ENCODE results near the gene C7orf25. TPM values are rescaled to one million over a fixed set of nuclear protein-coding genes. Genes with fewer than 3 reads are reported as not detected.

Gene C7orf25
- polyA plus RNA-seq, 2 of the 4 experiments (the other 2 are of a cell fraction) = 3.0 to 3.7 TPM

DNA sequence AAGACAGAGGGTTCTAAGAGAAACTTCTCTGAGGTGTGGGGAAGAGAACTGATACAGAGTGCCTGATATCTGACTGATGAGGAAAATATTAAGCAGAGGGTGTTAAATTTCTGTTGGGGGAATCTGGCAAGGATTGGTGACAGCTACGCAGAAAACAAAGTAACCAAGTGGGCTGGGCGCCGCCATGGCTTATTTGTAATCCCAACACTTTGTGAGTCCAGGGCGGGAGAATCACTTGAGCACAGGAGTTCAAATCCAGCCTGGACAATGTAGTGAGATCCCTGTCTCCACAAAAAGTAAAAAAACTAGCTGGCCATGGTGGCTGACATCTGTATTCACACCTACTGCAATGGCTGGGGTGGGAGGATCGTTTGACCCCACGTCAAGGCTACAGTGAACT is 2.1 kb upstream of the C7orf25 start:
- CTCF ChIA-PET = interaction anchor here (1.0 to 1.1 kb wide), 2 partner anchors 19 to 27 kb away, joined by 3 to 4 read pairs; no protein-coding TSS in a partner anchor
- 76% methylated on average over 6 of the region's 6 CpGs for WGBS (ENCODE audit: missing lambda C conversion rate)
- H3K4me1 ChIP-seq = peaks cover 11% of the 10 kb centered on the region
- no peak for FAIRE-seq
- H3K9me3 ChIP-seq = no peaks in the 10 kb centered on the region
- POLR2A ChIA-PET = interaction anchor here (0.7 to 4.5 kb wide), 2 partner anchors 19 to 669 kb away, joined by 4 to 23 read pairs; partner anchors contain the start of genes MRPL32, PSMA2 and STK17A
- TF ChIP-seq SREBF2 (IDR thresholded peaks at IDR 0.05) (no peak), ESRRA (IDR thresholded peaks at IDR 0.05; ENCODE audit: borderline replicate concordance, low read length) (no peak), NPAS2 (CRISPR knock-in tag; IDR thresholded peaks at IDR 0.05; ENCODE audit: borderline replicate concordance) (no peak), MYC (IDR thresholded peaks at IDR 0.05; ENCODE audit: borderline replicate concordance, low read length) (no peak), POLR2A (IDR thresholded peaks at IDR 0.05; ENCODE audit: low read length) (no peak), KDM1A (IDR thresholded peaks at IDR 0.05; ENCODE audit: low read depth) (no peak), EP300 (IDR thresholded peaks at IDR 0.05) (no peak), CBX8 (IDR thresholded peaks at IDR 0.05) (no peak), EHF (CRISPR knock-in tag; IDR thresholded peaks at IDR 0.05) (no peak), EHMT2 (IDR thresholded peaks at IDR 0.05; ENCODE audit: low read depth) (no peak), RNF2 (IDR thresholded peaks at IDR 0.05; ENCODE audit: borderline replicate concordance, low read depth) (no peak), HOXA7 (CRISPR knock-in tag; IDR thresholded peaks at IDR 0.05) (no peak)
- TF ChIP-seq, protein P1, sequence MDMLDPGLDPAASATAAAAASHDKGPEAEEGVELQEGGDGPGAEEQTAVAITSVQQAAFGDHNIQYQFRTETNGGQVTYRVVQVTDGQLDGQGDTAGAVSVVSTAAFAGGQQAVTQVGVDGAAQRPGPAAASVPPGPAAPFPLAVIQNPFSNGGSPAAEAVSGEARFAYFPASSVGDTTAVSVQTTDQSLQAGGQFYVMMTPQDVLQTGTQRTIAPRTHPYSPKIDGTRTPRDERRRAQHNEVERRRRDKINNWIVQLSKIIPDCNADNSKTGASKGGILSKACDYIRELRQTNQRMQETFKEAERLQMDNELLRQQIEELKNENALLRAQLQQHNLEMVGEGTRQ (IDR thresholded peaks at IDR 0.05) = no peak
- TF ChIP-seq, protein P2, sequence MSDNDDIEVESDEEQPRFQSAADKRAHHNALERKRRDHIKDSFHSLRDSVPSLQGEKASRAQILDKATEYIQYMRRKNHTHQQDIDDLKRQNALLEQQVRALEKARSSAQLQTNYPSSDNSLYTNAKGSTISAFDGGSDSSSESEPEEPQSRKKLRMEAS (IDR thresholded peaks at IDR 0.05) = no peak
- TF ChIP-seq, protein P3, sequence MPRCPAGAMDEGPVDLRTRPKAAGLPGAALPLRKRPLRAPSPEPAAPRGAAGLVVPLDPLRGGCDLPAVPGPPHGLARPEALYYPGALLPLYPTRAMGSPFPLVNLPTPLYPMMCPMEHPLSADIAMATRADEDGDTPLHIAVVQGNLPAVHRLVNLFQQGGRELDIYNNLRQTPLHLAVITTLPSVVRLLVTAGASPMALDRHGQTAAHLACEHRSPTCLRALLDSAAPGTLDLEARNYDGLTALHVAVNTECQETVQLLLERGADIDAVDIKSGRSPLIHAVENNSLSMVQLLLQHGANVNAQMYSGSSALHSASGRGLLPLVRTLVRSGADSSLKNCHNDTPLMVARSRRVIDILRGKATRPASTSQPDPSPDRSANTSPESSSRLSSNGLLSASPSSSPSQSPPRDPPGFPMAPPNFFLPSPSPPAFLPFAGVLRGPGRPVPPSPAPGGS (IDR thresholded peaks at IDR 0.05) = no peak
- TF ChIP-seq, protein P4, sequence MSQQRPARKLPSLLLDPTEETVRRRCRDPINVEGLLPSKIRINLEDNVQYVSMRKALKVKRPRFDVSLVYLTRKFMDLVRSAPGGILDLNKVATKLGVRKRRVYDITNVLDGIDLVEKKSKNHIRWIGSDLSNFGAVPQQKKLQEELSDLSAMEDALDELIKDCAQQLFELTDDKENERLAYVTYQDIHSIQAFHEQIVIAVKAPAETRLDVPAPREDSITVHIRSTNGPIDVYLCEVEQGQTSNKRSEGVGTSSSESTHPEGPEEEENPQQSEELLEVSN (IDR thresholded peaks at IDR 0.05; ENCODE audit: borderline replicate concordance, low read depth) = no peak
- TF ChIP-seq, protein P5, sequence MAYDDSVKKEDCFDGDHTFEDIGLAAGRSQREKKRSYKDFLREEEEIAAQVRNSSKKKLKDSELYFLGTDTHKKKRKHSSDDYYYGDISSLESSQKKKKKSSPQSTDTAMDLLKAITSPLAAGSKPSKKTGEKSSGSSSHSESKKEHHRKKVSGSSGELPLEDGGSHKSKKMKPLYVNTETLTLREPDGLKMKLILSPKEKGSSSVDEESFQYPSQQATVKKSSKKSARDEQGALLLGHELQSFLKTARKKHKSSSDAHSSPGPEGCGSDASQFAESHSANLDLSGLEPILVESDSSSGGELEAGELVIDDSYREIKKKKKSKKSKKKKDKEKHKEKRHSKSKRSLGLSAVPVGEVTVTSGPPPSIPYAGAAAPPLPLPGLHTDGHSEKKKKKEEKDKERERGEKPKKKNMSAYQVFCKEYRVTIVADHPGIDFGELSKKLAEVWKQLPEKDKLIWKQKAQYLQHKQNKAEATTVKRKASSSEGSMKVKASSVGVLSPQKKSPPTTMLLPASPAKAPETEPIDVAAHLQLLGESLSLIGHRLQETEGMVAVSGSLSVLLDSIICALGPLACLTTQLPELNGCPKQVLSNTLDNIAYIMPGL (CRISPR knock-in tag; IDR thresholded peaks at IDR 0.05; ENCODE audit: borderline replicate concordance) = no peak
- H3K4me2 ChIP-seq = no peak overlapping the region
- ATAC-seq = no peak
- no peak overlapping the region for H3K4me3 ChIP-seq
- no peak for DNase-seq (ENCODE audit: low read depth in 1 of 2, low spot score in 1 of 2)
- no peak overlapping the region for H3K27ac ChIP-seq

DNA sequence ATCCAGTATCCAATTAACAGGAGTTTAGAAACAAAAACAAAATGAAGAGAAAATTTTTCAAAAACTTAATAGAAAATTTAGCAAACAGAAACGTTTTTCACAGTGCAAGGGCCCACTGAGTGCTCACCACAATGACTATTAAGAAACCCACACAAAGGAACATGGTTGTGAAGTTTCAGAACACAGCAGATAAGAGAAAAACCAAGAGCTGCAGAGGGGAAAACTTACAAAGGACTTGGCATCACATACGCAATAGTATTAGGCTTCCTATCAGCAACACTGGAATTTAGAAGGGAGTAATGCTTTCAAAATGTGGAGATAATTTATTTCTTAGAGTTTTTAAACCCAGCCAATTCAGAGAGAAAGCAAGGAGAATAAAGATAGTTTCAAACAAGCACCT is 1.7 kb upstream of the C7orf25 start:
- WGBS (ENCODE audit: missing lambda C conversion rate) = 59% methylated on average over 2 of the region's 2 CpGs
- FAIRE-seq = no peak
- H3K4me3 ChIP-seq = no peak overlapping the region
- no peak overlapping the region for H3K27ac ChIP-seq
- CTCF ChIA-PET = interaction anchor here (1.0 to 1.4 kb wide), 3 partner anchors 19 to 669 kb away, joined by 3 to 4 read pairs (median 3); partner anchors contain the start of gene STK17A
- no peaks in the 10 kb centered on the region for H3K9me3 ChIP-seq
- H3K4me1 ChIP-seq = peaks cover 13% of the 10 kb centered on the region
- no peak for DNase-seq (ENCODE audit: low read depth in 1 of 2, low spot score in 1 of 2)
- TF ChIP-seq RARB (CRISPR knock-in tag; IDR thresholded peaks at IDR 0.05) = no peak
- TF ChIP-seq EP300 (IDR thresholded peaks at IDR 0.05) = no peak
- TF ChIP-seq RCOR1 (IDR thresholded peaks at IDR 0.05; ENCODE audit: low read depth, low read length) = no peak
- no peak for TF ChIP-seq PHF8 (IDR thresholded peaks at IDR 0.05; ENCODE audit: borderline replicate concordance, low read depth)
- no peak for TF ChIP-seq POLR2A (IDR thresholded peaks at IDR 0.05; ENCODE audit: low read length)
- no peak for TF ChIP-seq ZSCAN20 (CRISPR knock-in tag; IDR thresholded peaks at IDR 0.05)
- no peak for TF ChIP-seq FOSB (CRISPR knock-in tag; IDR thresholded peaks at IDR 0.05)
- no peak for TF ChIP-seq JUNB (IDR thresholded peaks at IDR 0.05)
- no peak for TF ChIP-seq NFE2L2 (conservative IDR thresholded peaks at IDR 0.05; ENCODE audit: low read length)
- TF ChIP-seq ZC3H11A (IDR thresholded peaks at IDR 0.05) = no peak
- POLR2A ChIA-PET = interaction anchor here (0.7 to 4.5 kb wide), 2 partner anchors 19 to 669 kb away, joined by 4 to 23 read pairs; partner anchors contain the start of genes MRPL32, PSMA2 and STK17A
- ATAC-seq = no peak
- no peak overlapping the region for H3K4me2 ChIP-seq
